ENCODE results near the gene CSRNP3. TPM values are rescaled to one million over a fixed set of nuclear protein-coding genes. Genes with fewer than 3 reads are reported as not detected.

CSRNP3 gene
- total and polyA plus RNA-seq, 10 of the 15 experiments (the other 5 are each of a cell fraction or from before 2014, with no cell fraction given) = 0.03 to 5.2 (median 0.11) TPM; not detected in 1

DNA sequence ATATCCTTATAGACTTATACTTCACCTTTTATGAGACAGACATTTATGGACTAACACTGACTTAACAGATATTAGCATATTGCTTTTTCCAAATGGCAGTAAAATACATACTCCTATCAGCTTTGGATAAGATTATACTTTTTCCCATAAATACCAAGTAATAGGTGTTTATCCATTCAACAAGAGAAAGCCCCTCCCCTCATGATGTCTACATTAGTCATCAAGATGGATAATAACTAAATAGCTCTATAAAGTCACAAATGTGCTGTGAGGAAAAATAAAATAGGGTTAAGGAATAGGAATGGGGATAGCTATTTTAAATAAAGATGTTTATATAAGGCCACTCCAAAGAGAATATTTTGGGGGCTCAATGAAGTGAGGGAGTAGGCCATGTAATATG, 39.4 kb downstream of the CSRNP3 start:
- in situ Hi-C loops (cut with MboI) = no loop called here
- FAIRE-seq = no peak
- H3K9ac ChIP-seq (ENCODE audit: control insufficient read depth, insufficient read depth, low read length) = no peak overlapping the region

DNA sequence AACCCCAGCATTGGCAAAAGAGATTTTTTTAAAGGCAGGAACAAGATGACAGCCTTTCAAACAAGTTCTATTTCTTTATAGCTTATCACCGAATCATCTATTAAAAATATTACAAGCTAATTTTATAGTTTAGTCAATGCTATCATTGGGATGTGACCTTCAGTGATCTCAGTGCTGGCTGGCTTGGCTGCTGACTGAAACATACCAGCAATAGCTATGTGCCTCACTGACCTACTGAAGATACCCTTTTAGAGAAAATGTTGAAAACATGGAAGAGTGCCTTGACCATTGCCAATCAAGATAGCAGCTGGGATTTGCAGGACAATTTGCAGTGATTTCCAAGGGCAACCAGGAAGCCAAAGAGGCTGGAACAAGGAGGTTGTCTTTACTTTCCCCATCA, 44.0 kb downstream of the CSRNP3 start:
- H3K79me2 ChIP-seq (ENCODE audit: control insufficient read depth, insufficient read depth, low read length) = no peaks in the 10 kb centered on the region
- no peaks in the 10 kb centered on the region for H3K27me3 ChIP-seq (replicated peaks in 1 of 2; ENCODE audit: control insufficient read depth in 2 of 2, insufficient read depth in 2 of 2, low read length in 1 of 2)
- RAD21 ChIA-PET (ENCODE audit: unreplicated experiment) = no interaction called here
- no peaks in the 10 kb centered on the region for H3K4me1 ChIP-seq (ENCODE audit: control insufficient read depth, insufficient read depth, low read length)
- no peak for DNase-seq (ENCODE audit: low read depth, low spot score)
- WGBS (ENCODE audit: insufficient coverage, insufficient replicate concordance, low lambda C conversion rate, missing lambda C conversion rate) = 0% methylated on average over 1 of the region's 1 CpG
- no peak overlapping the region for H3K4me3 ChIP-seq
- POLR2A ChIA-PET = interaction anchor here (0.6 kb wide), 1 partner anchor 32 kb away, joined by 3 read pairs; no protein-coding TSS in a partner anchor
- in situ Hi-C loops (cut with MboI) (no loop called here), intact Hi-C loops (cut with micrococcal nuclease; ENCODE audit: unreplicated experiment) (no loop called here)
- SMC1A ChIA-PET (ENCODE audit: uncharacterized antibody, unreplicated experiment) = no interaction called here
- CTCF ChIA-PET = no interaction called here
- H3K36me3 ChIP-seq (ENCODE audit: control insufficient read depth in 2 of 2, insufficient read depth in 2 of 2, low read length in 1 of 2) = no peaks in the 10 kb centered on the region
- no peaks in the 10 kb centered on the region for H3K9me3 ChIP-seq (replicated peaks; ENCODE audit: control insufficient read depth, insufficient read depth, low read length)
- H4K20me1 ChIP-seq (ENCODE audit: control insufficient read depth, insufficient read depth) = no peaks in the 10 kb centered on the region
- ATAC-seq = no peak
- H3K9ac ChIP-seq (ENCODE audit: control insufficient read depth, insufficient read depth, low read length) = no peak overlapping the region
- H2AFZ ChIP-seq (ENCODE audit: control insufficient read depth, low read depth, low read length) = no peak overlapping the region
- BruUV-seq (replicated peaks) = no TSS peak
- no peak overlapping the region for H3K27ac ChIP-seq (ENCODE audit: control insufficient read depth, insufficient read depth)
- FAIRE-seq = no peak
- no peak overlapping the region for H3K4me2 ChIP-seq (ENCODE audit: control insufficient read depth, insufficient read depth)
- TF ChIP-seq HDAC2 (IDR thresholded peaks at IDR 0.05) (no peak), MXI1 (IDR thresholded peaks at IDR 0.05; ENCODE audit: low read depth, low read length) (no peak), BCL11A (IDR thresholded peaks at IDR 0.05; ENCODE audit: low read depth, low read length) (no peak), NFIC (IDR thresholded peaks at IDR 0.05; ENCODE audit: low read depth, low read length) (no peak), DPF2 (IDR thresholded peaks at IDR 0.05) (no peak), POU2F2 (IDR thresholded peaks at IDR 0.05; ENCODE audit: borderline replicate concordance, low read depth, low read length) (no peak), POLR2A (IDR thresholded peaks at IDR 0.05; ENCODE audit: low read depth, low read length) (no peak)
- TF ChIP-seq, protein P1, sequence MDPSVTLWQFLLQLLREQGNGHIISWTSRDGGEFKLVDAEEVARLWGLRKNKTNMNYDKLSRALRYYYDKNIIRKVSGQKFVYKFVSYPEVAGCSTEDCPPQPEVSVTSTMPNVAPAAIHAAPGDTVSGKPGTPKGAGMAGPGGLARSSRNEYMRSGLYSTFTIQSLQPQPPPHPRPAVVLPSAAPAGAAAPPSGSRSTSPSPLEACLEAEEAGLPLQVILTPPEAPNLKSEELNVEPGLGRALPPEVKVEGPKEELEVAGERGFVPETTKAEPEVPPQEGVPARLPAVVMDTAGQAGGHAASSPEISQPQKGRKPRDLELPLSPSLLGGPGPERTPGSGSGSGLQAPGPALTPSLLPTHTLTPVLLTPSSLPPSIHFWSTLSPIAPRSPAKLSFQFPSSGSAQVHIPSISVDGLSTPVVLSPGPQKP (IDR thresholded peaks at IDR 0.05; ENCODE audit: low read depth, low read length) = no peak
- TF ChIP-seq, protein P2, sequence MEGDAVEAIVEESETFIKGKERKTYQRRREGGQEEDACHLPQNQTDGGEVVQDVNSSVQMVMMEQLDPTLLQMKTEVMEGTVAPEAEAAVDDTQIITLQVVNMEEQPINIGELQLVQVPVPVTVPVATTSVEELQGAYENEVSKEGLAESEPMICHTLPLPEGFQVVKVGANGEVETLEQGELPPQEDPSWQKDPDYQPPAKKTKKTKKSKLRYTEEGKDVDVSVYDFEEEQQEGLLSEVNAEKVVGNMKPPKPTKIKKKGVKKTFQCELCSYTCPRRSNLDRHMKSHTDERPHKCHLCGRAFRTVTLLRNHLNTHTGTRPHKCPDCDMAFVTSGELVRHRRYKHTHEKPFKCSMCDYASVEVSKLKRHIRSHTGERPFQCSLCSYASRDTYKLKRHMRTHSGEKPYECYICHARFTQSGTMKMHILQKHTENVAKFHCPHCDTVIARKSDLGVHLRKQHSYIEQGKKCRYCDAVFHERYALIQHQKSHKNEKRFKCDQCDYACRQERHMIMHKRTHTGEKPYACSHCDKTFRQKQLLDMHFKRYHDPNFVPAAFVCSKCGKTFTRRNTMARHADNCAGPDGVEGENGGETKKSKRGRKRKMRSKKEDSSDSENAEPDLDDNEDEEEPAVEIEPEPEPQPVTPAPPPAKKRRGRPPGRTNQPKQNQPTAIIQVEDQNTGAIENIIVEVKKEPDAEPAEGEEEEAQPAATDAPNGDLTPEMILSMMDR (IDR thresholded peaks at IDR 0.05 in 2 of 3, conservative IDR thresholded peaks at IDR 0.05 in 1 of 3; ENCODE audit: control insufficient read depth in 2 of 3, extremely low read depth in 1 of 3, insufficient read depth in 1 of 3, low read depth in 3 of 3, low read length in 3 of 3) = no peak
- TF ChIP-seq, protein P3, sequence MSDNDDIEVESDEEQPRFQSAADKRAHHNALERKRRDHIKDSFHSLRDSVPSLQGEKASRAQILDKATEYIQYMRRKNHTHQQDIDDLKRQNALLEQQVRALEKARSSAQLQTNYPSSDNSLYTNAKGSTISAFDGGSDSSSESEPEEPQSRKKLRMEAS (IDR thresholded peaks at IDR 0.05; ENCODE audit: low read depth, low read length) = no peak
- TF ChIP-seq, protein P4, sequence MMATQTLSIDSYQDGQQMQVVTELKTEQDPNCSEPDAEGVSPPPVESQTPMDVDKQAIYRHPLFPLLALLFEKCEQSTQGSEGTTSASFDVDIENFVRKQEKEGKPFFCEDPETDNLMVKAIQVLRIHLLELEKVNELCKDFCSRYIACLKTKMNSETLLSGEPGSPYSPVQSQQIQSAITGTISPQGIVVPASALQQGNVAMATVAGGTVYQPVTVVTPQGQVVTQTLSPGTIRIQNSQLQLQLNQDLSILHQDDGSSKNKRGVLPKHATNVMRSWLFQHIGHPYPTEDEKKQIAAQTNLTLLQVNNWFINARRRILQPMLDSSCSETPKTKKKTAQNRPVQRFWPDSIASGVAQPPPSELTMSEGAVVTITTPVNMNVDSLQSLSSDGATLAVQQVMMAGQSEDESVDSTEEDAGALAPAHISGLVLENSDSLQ (IDR thresholded peaks at IDR 0.05) = no peak

More for the DNA sequence above, 39.4 kb downstream of the CSRNP3 start:
- TF ChIP-seq JUNB (IDR thresholded peaks at IDR 0.05) = no peak
- TF ChIP-seq HDAC6 (IDR thresholded peaks at IDR 0.05; ENCODE audit: unreplicated experiment) = no peak
- TF ChIP-seq RELA (IDR thresholded peaks at IDR 0.05; ENCODE audit: borderline replicate concordance, partially characterized antibody) = no peak
- TF ChIP-seq SMARCA5 (IDR thresholded peaks at IDR 0.05) = no peak
- no peak for TF ChIP-seq JUND (IDR thresholded peaks at IDR 0.05; ENCODE audit: low read depth, low read length)
- TF ChIP-seq HDGF (IDR thresholded peaks at IDR 0.05) = no peak
- no peak for TF ChIP-seq POLR2A (IDR thresholded peaks at IDR 0.05; ENCODE audit: low read depth, low read length)
- TF ChIP-seq YY1 (IDR thresholded peaks at IDR 0.05; ENCODE audit: low read depth, low read length) = no peak
- no peaks in the 10 kb centered on the region for H3K9me3 ChIP-seq (replicated peaks; ENCODE audit: control insufficient read depth, insufficient read depth, low read length)
- no peaks in the 10 kb centered on the region for H3K36me3 ChIP-seq (ENCODE audit: control insufficient read depth in 2 of 2, insufficient read depth in 2 of 2, low read length in 1 of 2)
- H3K4me3 ChIP-seq = no peak overlapping the region
- ChIA-PET RAD21 (ENCODE audit: unreplicated experiment) (interaction anchor here (0.7 to 2.5 kb wide), 7 partner anchors 10 to 366 kb away, joined by 3 to 14 read pairs (median 4); no protein-coding TSS in a partner anchor), POLR2A (interaction anchor here (2.6 kb wide), 1 partner anchor 11 kb away, joined by 12 read pairs; no protein-coding TSS in a partner anchor), SMC1A (ENCODE audit: uncharacterized antibody, unreplicated experiment) (interaction anchor here (0.7 to 4.4 kb wide), 13 partner anchors 9 to 189 kb away, joined by 3 to 37 read pairs (median 4); partner anchors contain the start of gene CSRNP3), CTCF (interaction anchor here (0.6 to 3.4 kb wide), 7 partner anchors 11 to 909 kb away, joined by 3 to 16 read pairs (median 4); no protein-coding TSS in a partner anchor)
- H3K4me2 ChIP-seq (ENCODE audit: control insufficient read depth, insufficient read depth) = no peak overlapping the region
- no peak overlapping the region for H2AFZ ChIP-seq (ENCODE audit: control insufficient read depth, low read depth, low read length)
- H4K20me1 ChIP-seq (ENCODE audit: control insufficient read depth, insufficient read depth) = no peaks in the 10 kb centered on the region
- no peaks in the 10 kb centered on the region for H3K79me2 ChIP-seq (ENCODE audit: control insufficient read depth, insufficient read depth, low read length)
- DNase-seq (ENCODE audit: low read depth, low spot score) (no peak), ATAC-seq (no peak)
- H3K27ac ChIP-seq (ENCODE audit: control insufficient read depth, insufficient read depth) = no peak overlapping the region
- H3K4me1 ChIP-seq (ENCODE audit: control insufficient read depth, insufficient read depth, low read length) = no peaks in the 10 kb centered on the region
- H3K27me3 ChIP-seq (replicated peaks in 1 of 2; ENCODE audit: control insufficient read depth in 2 of 2, insufficient read depth in 2 of 2, low read length in 1 of 2) = no peaks in the 10 kb centered on the region
- intact Hi-C loops (cut with micrococcal nuclease; ENCODE audit: unreplicated experiment) = no loop called here
- no TSS peak for BruUV-seq (replicated peaks)

All from GM12878 (cell line).